ENCODE data around the gene ANKS1B.

DNA sequence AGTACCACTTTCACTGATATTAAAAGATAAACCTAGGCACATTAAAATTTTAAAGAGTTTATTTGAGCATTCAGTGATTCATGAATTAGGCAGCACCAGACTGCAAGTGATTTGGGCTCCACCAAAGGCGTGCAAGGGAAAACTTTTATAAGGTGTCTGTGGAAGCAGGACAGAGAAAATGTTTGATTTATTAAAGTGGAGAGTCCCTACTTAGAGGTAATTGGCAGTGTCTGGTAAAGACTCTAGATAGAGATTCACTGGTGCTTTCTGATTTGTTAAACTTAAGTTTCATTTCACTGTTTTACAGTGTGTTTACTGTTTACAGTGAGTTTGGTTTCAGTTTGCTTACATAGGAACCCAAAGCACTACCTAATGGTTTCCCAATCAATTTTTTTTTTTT lies 72.8 kb downstream of the ANKS1B start:
- TF ChIP-seq, protein P1, sequence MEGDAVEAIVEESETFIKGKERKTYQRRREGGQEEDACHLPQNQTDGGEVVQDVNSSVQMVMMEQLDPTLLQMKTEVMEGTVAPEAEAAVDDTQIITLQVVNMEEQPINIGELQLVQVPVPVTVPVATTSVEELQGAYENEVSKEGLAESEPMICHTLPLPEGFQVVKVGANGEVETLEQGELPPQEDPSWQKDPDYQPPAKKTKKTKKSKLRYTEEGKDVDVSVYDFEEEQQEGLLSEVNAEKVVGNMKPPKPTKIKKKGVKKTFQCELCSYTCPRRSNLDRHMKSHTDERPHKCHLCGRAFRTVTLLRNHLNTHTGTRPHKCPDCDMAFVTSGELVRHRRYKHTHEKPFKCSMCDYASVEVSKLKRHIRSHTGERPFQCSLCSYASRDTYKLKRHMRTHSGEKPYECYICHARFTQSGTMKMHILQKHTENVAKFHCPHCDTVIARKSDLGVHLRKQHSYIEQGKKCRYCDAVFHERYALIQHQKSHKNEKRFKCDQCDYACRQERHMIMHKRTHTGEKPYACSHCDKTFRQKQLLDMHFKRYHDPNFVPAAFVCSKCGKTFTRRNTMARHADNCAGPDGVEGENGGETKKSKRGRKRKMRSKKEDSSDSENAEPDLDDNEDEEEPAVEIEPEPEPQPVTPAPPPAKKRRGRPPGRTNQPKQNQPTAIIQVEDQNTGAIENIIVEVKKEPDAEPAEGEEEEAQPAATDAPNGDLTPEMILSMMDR (IDR thresholded peaks at IDR 0.05; ENCODE audit: insufficient read depth, low read depth, low read length): no peak
- no peak for TF ChIP-seq EZH2 (IDR thresholded peaks at IDR 0.05; ENCODE audit: insufficient read depth, low read length)
